Progenitor cell of endocrine pancreas (in vitro differentiated cells): Measurements from ENCODE around the gene MRAS. TPM values are rescaled to one million over a fixed set of nuclear protein-coding genes. Genes with fewer than 3 reads are reported as not detected.

Experiments used
- DNase-seq: peaks from one replicate; pipeline ENCODE4 v3.0.0; 2021; ENCODE audit warnings: low spot score; ENCODE audit not compliant: unreplicated experiment
- H3K27ac Mint-ChIP-seq: 2 replicates; pipeline ENCODE4 v1.8.0; 2021; ENCODE audit warnings: mild to moderate bottlenecking, moderate library complexity, mixed read lengths
- H3K27me3 Mint-ChIP-seq: 2 replicates; pipeline ENCODE4 v1.8.0; 2021; ENCODE audit warnings: mixed read lengths
- H3K36me3 Mint-ChIP-seq: 2 replicates; pipeline ENCODE4 v1.8.0; 2022; ENCODE audit warnings: mixed read lengths; ENCODE audit not compliant: insufficient read depth
- H3K4me1 Mint-ChIP-seq: 2 replicates; pipeline ENCODE4 v1.8.0; 2021; ENCODE audit warnings: low read depth, mixed read lengths
- H3K4me3 Mint-ChIP-seq: 2 replicates; pipeline ENCODE4 v1.8.0; 2021; ENCODE audit warnings: low read depth, mild to moderate bottlenecking, moderate library complexity, mixed read lengths
- H3K9me3 Mint-ChIP-seq: 2 replicates; pipeline ENCODE4 v1.8.0; 2021; ENCODE audit warnings: low read depth, mixed read lengths
- total RNA-seq: library from RNA; stranded (reverse); gene quantifications from 2 replicates; pipeline ENCODE4 v1.2.1, GENCODE V29; 2021
- TF ChIP-seq, protein P1 (sequence below): fragments of 200-600 bp; sonication (generic); IDR thresholded peaks from one replicate; pipeline ENCODE4 v1.5.0; 2021; ENCODE audit warnings: antibody characterized with exemption, mild to moderate bottlenecking; ENCODE audit not compliant: unreplicated experiment

MRAS gene
- total RNA-seq, 1 donor from 2014 or later: 27.7 TPM

DNA sequence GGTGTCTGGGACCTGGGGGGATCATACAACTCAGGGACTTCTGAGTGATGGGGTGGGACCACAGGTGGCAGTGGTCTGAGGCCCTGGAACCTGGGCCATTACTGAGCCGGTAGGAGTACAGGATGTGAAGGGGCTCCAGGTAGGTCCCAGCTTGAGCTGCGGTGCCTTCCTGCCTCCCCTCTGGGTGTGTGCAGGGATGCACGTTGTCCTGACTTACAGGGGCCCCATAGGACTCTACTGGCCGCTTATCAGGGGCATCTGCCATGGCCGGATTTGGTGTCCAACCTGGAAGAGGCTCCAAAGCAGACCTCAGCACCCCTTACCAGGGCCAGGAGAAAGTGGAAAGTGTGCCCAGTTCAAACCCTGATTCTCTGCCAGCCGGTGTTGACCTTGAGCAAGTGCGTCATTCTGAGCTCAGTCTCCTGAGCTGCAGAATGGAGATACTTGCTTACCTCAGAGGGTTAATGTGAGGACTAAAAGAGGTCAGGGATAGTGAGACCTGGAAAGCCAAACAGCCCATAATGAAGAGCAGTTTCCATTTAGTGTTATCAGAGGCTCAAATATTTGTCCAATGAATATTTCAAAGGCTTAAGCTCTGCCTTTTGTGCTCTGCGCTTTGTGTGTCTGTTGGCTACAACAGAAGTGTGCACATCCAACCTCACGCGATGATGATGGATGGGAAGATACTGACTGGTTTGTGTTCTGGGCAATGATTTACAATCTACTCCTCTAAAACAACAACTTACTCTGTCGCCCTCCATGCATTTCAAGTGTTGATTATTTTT is 50.6 kb downstream of the MRAS start:
- Mint-ChIP-seq H3K4me1 (peaks cover 12% of the 10 kb centered on the region), H3K27ac (no peak overlapping the region), H3K36me3 (peaks cover 22% of the 10 kb centered on the region), H3K27me3 (peaks cover 27% of the 10 kb centered on the region), H3K4me3 (no peak overlapping the region), H3K9me3 (no peaks in the 10 kb centered on the region)
- TF ChIP-seq, protein P1, sequence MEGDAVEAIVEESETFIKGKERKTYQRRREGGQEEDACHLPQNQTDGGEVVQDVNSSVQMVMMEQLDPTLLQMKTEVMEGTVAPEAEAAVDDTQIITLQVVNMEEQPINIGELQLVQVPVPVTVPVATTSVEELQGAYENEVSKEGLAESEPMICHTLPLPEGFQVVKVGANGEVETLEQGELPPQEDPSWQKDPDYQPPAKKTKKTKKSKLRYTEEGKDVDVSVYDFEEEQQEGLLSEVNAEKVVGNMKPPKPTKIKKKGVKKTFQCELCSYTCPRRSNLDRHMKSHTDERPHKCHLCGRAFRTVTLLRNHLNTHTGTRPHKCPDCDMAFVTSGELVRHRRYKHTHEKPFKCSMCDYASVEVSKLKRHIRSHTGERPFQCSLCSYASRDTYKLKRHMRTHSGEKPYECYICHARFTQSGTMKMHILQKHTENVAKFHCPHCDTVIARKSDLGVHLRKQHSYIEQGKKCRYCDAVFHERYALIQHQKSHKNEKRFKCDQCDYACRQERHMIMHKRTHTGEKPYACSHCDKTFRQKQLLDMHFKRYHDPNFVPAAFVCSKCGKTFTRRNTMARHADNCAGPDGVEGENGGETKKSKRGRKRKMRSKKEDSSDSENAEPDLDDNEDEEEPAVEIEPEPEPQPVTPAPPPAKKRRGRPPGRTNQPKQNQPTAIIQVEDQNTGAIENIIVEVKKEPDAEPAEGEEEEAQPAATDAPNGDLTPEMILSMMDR: no peak
- DNase-seq: no peak

GRCh38 chr3:138399766-138400165 is 51.4 kb downstream of the MRAS start:
- H3K4me3 Mint-ChIP-seq: no peak overlapping the region
- H3K36me3 Mint-ChIP-seq: peaks cover 27% of the 10 kb centered on the region
- peaks cover 23% of the 10 kb centered on the region for H3K27me3 Mint-ChIP-seq
- H3K9me3 Mint-ChIP-seq: no peaks in the 10 kb centered on the region
- H3K27ac Mint-ChIP-seq: no peak overlapping the region
- peaks cover 12% of the 10 kb centered on the region for H3K4me1 Mint-ChIP-seq
- no peak for DNase-seq
- TF ChIP-seq, protein P1: no peak

DNA sequence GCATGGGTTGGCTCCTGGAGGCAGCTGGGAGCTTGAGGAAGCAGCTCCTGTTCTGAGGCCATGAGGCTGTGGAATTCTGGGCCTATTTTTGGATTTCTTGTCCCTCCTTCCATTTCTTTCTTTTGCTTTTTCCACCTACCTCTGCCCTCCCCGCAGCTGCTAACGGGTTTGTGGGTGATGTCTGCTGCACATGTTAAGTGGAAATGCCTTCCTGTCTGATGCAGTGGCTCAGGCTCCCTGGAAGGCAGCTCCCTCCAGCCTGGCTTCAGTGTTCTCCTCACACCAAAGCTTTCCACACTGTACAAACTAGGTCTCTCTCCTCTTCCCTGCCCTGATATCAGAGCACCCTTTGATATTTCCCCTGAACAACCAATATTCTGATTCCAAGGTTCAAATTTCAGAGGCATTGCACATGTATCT is 52.3 kb downstream of the MRAS start:
- no peak overlapping the region for H3K4me3 Mint-ChIP-seq
- TF ChIP-seq, protein P1: no peak
- H3K27me3 Mint-ChIP-seq: peaks cover 18% of the 10 kb centered on the region
- DNase-seq: no peak
- H3K4me1 Mint-ChIP-seq: peaks cover 12% of the 10 kb centered on the region
- peaks cover 30% of the 10 kb centered on the region for H3K36me3 Mint-ChIP-seq
- H3K9me3 Mint-ChIP-seq: no peaks in the 10 kb centered on the region
- H3K27ac Mint-ChIP-seq: no peak overlapping the region

DNA sequence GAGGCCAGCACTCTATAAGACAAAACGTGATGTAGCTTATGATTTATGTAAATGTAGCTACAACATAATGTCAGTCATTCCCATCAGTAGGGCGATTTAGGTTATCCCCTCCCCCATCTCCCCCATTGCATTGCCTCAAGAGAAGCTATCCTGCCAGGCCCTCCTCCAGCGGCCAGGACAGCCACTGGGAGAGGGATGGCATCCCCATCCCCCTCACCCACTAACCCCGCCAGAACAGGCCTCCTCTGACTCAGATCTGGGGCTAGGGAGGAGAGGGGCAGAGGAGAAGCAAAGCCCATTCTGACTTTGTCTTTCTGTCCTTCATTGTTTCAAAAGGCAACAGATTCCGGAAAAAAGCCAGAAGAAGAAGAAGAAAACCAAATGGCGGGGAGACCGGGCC is 53.5 kb downstream of the MRAS start:
- Mint-ChIP-seq H3K4me3 (no peak overlapping the region), H3K9me3 (no peaks in the 10 kb centered on the region), H3K36me3 (peaks cover 30% of the 10 kb centered on the region), H3K4me1 (peaks cover 12% of the 10 kb centered on the region), H3K27me3 (peaks cover 12% of the 10 kb centered on the region), H3K27ac (no peak overlapping the region)
- DNase-seq: no peak
- TF ChIP-seq, protein P1: no peak

- TF ChIP-seq, protein P1: no peak
- Mint-ChIP-seq H3K36me3 (peaks cover 30% of the 10 kb centered on the region), H3K9me3 (no peaks in the 10 kb centered on the region), H3K27ac (no peak overlapping the region), H3K4me1 (peaks cover 12% of the 10 kb centered on the region), H3K27me3 (peaks cover 21% of the 10 kb centered on the region), H3K4me3 (no peak overlapping the region)
- DNase-seq: no peak
These were observed 55.7 kb downstream of the MRAS start for GRCh38 chr3:138404121-138404520.
